GM12878 (cell line): ENCODE measurements around the gene FNDC8. TPM values are rescaled to one million over a fixed set of nuclear protein-coding genes. Genes with fewer than 3 reads are reported as not detected.

Source experiments
- ATAC-seq: fragments of 200-7000 bp; cut with Tn5 transposase; 3 replicates; pipeline ENCODE4 v1.9.1; 2020; ENCODE audit warnings: mild to moderate bottlenecking, moderate library complexity
- BruUV-seq: library from RNA; stranded (reverse); fragments of 400-500 nt; replicated peaks from 2 replicates; lab custom pipeline; 2021; lab: Mats Ljungman, UMichigan
- CTCF ChIA-PET: fragments of 300-600 bp; sonication (Branson Sonifier 250); formaldehyde crosslinking; extraction: SDS; loops from one replicate; lab custom pipeline; 2021; ENCODE audit warnings: inconsistent platforms; lab: Yijun Ruan, JAX
- POLR2A ChIA-PET: fragments of 350-600 bp; formaldehyde crosslinking; extraction: SDS; loops from one replicate; lab custom pipeline; 2021; ENCODE audit warnings: inconsistent platforms; lab: Charles Lee
- RAD21 ChIA-PET: fragments of 300-600 bp; sonication (Branson Sonifier 250); formaldehyde crosslinking; loops from one replicate; lab custom pipeline; 2023; ENCODE audit warnings: antibody characterized with exemption; ENCODE audit not compliant: unreplicated experiment; lab: Charles Lee
- SMC1A ChIA-PET: fragments of 300-600 bp; sonication (Branson Sonifier 250); formaldehyde crosslinking; loops from one replicate; lab custom pipeline; 2023; ENCODE audit not compliant: unreplicated experiment, uncharacterized antibody; lab: Charles Lee
- DNase-seq: peaks from one replicate; pipeline ENCODE4 v3.0.0-alpha.2; 2011; ENCODE audit warnings: low read depth, low spot score
- FAIRE-seq: peaks from 3 replicates; lab custom pipeline; 2011; peaks lifted over from hg19 to GRCh38; lab: Jason Lieb, UNC
- H2AFZ ChIP-seq: 2 replicates; pipeline ENCODE4 v1.6.0; 2011; ENCODE audit warnings: low read depth, low read length, control low read depth; ENCODE audit not compliant: control insufficient read depth
- H3K27ac ChIP-seq: 2 replicates; pipeline ENCODE4 v1.5.1; 2011; ENCODE audit warnings: control low read depth; ENCODE audit not compliant: control insufficient read depth, insufficient read depth
- H3K27me3 ChIP-seq, 2 experiments: replicated peaks in 1 of 2; 2 replicates each; pipeline versions ENCODE4 v1.6.0 to v1.6.1; 2011; ENCODE audit warnings: low read length in 1 of 2; ENCODE audit not compliant: control insufficient read depth in 2 of 2, insufficient read depth in 2 of 2
- H3K36me3 ChIP-seq, 2 experiments: 2 replicates each; pipeline ENCODE4 v1.5.1; 2011; ENCODE audit warnings: low read length in 1 of 2; ENCODE audit not compliant: control insufficient read depth in 2 of 2, insufficient read depth in 2 of 2
- H3K4me1 ChIP-seq: 2 replicates; pipeline ENCODE4 v1.6.1; 2011; ENCODE audit warnings: mild to moderate bottlenecking, low read length, moderate library complexity, mixed read lengths; ENCODE audit not compliant: control insufficient read depth, insufficient read depth
- H3K4me2 ChIP-seq: 2 replicates; pipeline ENCODE4 v1.6.0; 2011; ENCODE audit warnings: control low read depth; ENCODE audit not compliant: control insufficient read depth, insufficient read depth
- H3K4me3 ChIP-seq: fragments of 200-600 bp; sonication (generic); 2 replicates; pipeline ENCODE4 v1.5.1; 2016
- H3K79me2 ChIP-seq: 2 replicates; pipeline ENCODE4 v1.6.0; 2011; ENCODE audit warnings: low read length; ENCODE audit not compliant: control insufficient read depth, insufficient read depth
- H3K9ac ChIP-seq: 2 replicates; pipeline ENCODE4 v1.8.0; 2011; ENCODE audit warnings: low read length, control low read depth, mixed read lengths; ENCODE audit not compliant: control insufficient read depth, insufficient read depth
- H3K9me3 ChIP-seq: replicated peaks from 3 replicates; pipeline ENCODE4 v1.5.1; 2011; ENCODE audit warnings: mild to moderate bottlenecking, low read length; ENCODE audit not compliant: control insufficient read depth, insufficient read depth
- H4K20me1 ChIP-seq: 2 replicates; pipeline ENCODE4 v1.6.0; 2011; ENCODE audit not compliant: control insufficient read depth, insufficient read depth
- ATF3 ChIP-seq: IDR thresholded peaks from 2 replicates; pipeline ENCODE4 v1.6.1; 2011; ENCODE audit warnings: low read depth, mild to moderate bottlenecking, low read length, moderate library complexity, borderline replicate concordance; ENCODE audit errors: extremely low read depth
- CHD2 ChIP-seq: IDR thresholded peaks from 2 replicates; pipeline ENCODE4 v1.6.1; 2011; ENCODE audit warnings: low read depth, low read length, improper control_type of control experiment, borderline replicate concordance
- MEF2B ChIP-seq: fragments of 450-650 bp; IDR thresholded peaks from 2 replicates; pipeline ENCODE4 v1.6.1; 2018; ENCODE audit warnings: mild to moderate bottlenecking, moderate library complexity; ENCODE audit not compliant: partially characterized antibody, poor library complexity, severe bottlenecking
- POLR2AphosphoS2 ChIP-seq: IDR thresholded peaks from 2 replicates; pipeline ENCODE4 v1.6.1; 2011; ENCODE audit warnings: low read depth, mild to moderate bottlenecking, low read length, improper control_type of control experiment, moderate library complexity
- POLR2AphosphoS5 ChIP-seq: IDR thresholded peaks from 2 replicates; pipeline ENCODE4 v1.6.1; 2011; ENCODE audit warnings: mild to moderate bottlenecking, low read length, inconsistent platforms
- SMARCA5 ChIP-seq: fragments of 450-650 bp; IDR thresholded peaks from 2 replicates; pipeline ENCODE4 v1.6.1; 2017; ENCODE audit warnings: mild to moderate bottlenecking
- SRF ChIP-seq, 2 experiments: IDR thresholded peaks; 2 replicates each; pipeline ENCODE4 v1.6.1; 2011; ENCODE audit warnings: low read depth in 2 of 2, low read length in 2 of 2, mild to moderate bottlenecking in 1 of 2, moderate library complexity in 1 of 2
- SUZ12 ChIP-seq: fragments of 200-600 bp; sonication (generic); IDR thresholded peaks from one replicate; pipeline ENCODE4 v1.6.1; 2018; ENCODE audit warnings: antibody characterized with exemption, mild to moderate bottlenecking; ENCODE audit not compliant: unreplicated experiment
- WGBS: methylation state at CpG from one replicate; pipeline ENCODE4 v1.1.6; 2016; ENCODE audit warnings: low lambda C conversion rate; ENCODE audit not compliant: insufficient replicate concordance, insufficient coverage; ENCODE audit errors: missing lambda C conversion rate; 5-methylcytosine and 5-hydroxymethylcytosine counted together
- in situ Hi-C: fragments of 300-500 bp; cut with MboI; formaldehyde crosslinking; loops from 9 replicates; pipeline ENCODE4 v1.14.3; 2018; ENCODE audit warnings: mixed read lengths
- intact Hi-C: fragments of 100-400 bp; cut with micrococcal nuclease; formaldehyde crosslinking; loops from one replicate; pipeline ENCODE4 v1.14.2; 2022; ENCODE audit not compliant: unreplicated experiment
- polyA plus RNA-seq, 11 experiments: library from polyadenylated mRNA; depleted of rRNA in 4 of 11; unstranded in 6 of 11; stranded (reverse) in 5 of 11; fragments of >200 nt; fragmentation: Nextera tagmentation in 4 of 11; fragmentation: Illumina TruSeq in 1 of 11; extraction: Ambion mirVana in 4 of 11; extraction: Trizol in 1 of 11; gene quantifications; 1 replicate in 1 of 11; 2 replicates in 10 of 11; pipeline versions ENCODE4 v1.2.1 to v1.2.3, GENCODE V29; 2011 to 2016; ENCODE audit warnings: inconsistent platforms in 2 of 11, missing spikeins in 2 of 11, low read depth in 1 of 11
- total RNA-seq, 4 experiments: library from RNA; depleted of rRNA in 3 of 4; stranded (reverse); fragments of >200 nt in 3 of 4; fragmentation: Illumina TruSeq in 1 of 4; extraction: Trizol in 1 of 4; gene quantifications; 2 replicates each; pipeline versions ENCODE4 v1.2.1 to v1.2.3, GENCODE V29; 2013 to 2021

Gene FNDC8
- total and polyA plus RNA-seq, 10 of the 15 experiments (the other 5 are each of a cell fraction or from before 2014, with no cell fraction given): 0.06 to 0.15 (median 0.11) TPM; not detected in 7

GRCh38 chr17:35167666-35168065 is 46.3 kb downstream of the FNDC8 start:
- ChIA-PET CTCF (no interaction called here), SMC1A (no interaction called here), POLR2A (no interaction called here), RAD21 (no interaction called here)
- TF ChIP-seq POLR2AphosphoS5 (no peak), SUZ12 (no peak), SMARCA5 (no peak), CHD2 (no peak), SRF (IDR thresholded peaks at IDR 0.05; ENCODE audit: low read depth in 2 of 2, low read length in 2 of 2) (no peak), POLR2AphosphoS2 (no peak), MEF2B (no peak)
- no peak for DNase-seq
- Histone ChIP-seq H3K4me3 (no peak overlapping the region), H3K27ac (no peak overlapping the region), H3K9ac (no peak overlapping the region), H3K27me3 (peaks cover 1 to 5% of the 10 kb centered on the region in 2 experiments; a peak in 3 of 4 replicates), H2AFZ (no peak overlapping the region), H3K4me1 (no peaks in the 10 kb centered on the region), H4K20me1 (no peaks in the 10 kb centered on the region), H3K79me2 (no peaks in the 10 kb centered on the region), H3K9me3 (no peaks in the 10 kb centered on the region), H3K36me3 (no peaks in the 10 kb centered on the region), H3K4me2 (no peak overlapping the region)
- in situ Hi-C loops (loop anchor here (5.0 to 10.0 kb wide), 2 partner anchors 370 to 577 kb away; partner anchors contain the start of gene SLFN12L), intact Hi-C loops (no loop called here)
- no TSS peak for BruUV-seq
- WGBS: 6% methylated on average over 1 of the region's 1 CpG
- no peak for FAIRE-seq
- ATAC-seq: no peak

- H3K4me3 ChIP-seq: no peak overlapping the region
- BruUV-seq: no TSS peak
- ChIA-PET POLR2A (no interaction called here), CTCF (interaction anchor here (0.8 to 2.5 kb wide), 5 partner anchors 26 to 578 kb away, joined by 3 to 18 read pairs (median 3); no protein-coding TSS in a partner anchor), SMC1A (no interaction called here), RAD21 (interaction anchor here (1.2 to 2.1 kb wide), 2 partner anchors 364 to 578 kb away, joined by 3 to 6 read pairs; no protein-coding TSS in a partner anchor)
- H3K9me3 ChIP-seq: no peaks in the 10 kb centered on the region
- DNase-seq (no peak), ATAC-seq (no peak), FAIRE-seq (no peak)
- in situ Hi-C loops (loop anchor here (5.0 to 10.0 kb wide), 2 partner anchors 367 to 575 kb away; partner anchors contain the start of gene SLFN12L), intact Hi-C loops (loop anchor here (2.0 kb wide), 1 partner anchor 577 kb away; no protein-coding TSS in a partner anchor)
- no peaks in the 10 kb centered on the region for H4K20me1 ChIP-seq
- H2AFZ ChIP-seq: no peak overlapping the region
- H3K27me3 ChIP-seq: peaks cover 0 to 5% of the 10 kb centered on the region in 2 experiments; a peak in 3 of 4 replicates
- WGBS: 29% methylated on average over 17 of the region's 17 CpGs
- TF ChIP-seq ATF3: no peak
- no peaks in the 10 kb centered on the region for H3K36me3 ChIP-seq
- no peak overlapping the region for H3K27ac ChIP-seq
- no peaks in the 10 kb centered on the region for H3K4me1 ChIP-seq
- no peaks in the 10 kb centered on the region for H3K79me2 ChIP-seq
- H3K4me2 ChIP-seq: no peak overlapping the region
- no peak overlapping the region for H3K9ac ChIP-seq
These were observed 48.5 kb downstream of the FNDC8 start for GRCh38 chr17:35169835-35170363.
